GM20000 (cell line): ENCODE measurements around the gene ALKBH7.
"Not testable (repeated sequence)": the region's sequence is repeated elsewhere in the genome, so short reads cannot be mapped to it uniquely, and the experiment has no call there.

Source experiments
- DNase-seq: peaks from one replicate; pipeline ENCODE4 v3.0.0; 2012; ENCODE audit warnings: low spot score
- CTCF ChIP-seq: IDR thresholded peaks from 2 replicates; pipeline ENCODE4 v1.5.1; 2012; ENCODE audit warnings: mild to moderate bottlenecking, control low read depth; ENCODE audit errors: extremely low read depth, missing control alignments

The ALKBH7 gene

GRCh38 chr19:6359568-6360341 lies 12.8 kb upstream of the ALKBH7 start:
- TF ChIP-seq CTCF: no peak
- no peak for DNase-seq

- DNase-seq: not testable (repeated sequence)
These were observed 12.1 kb upstream of the ALKBH7 start for GRCh38 chr19:6360445-6360844.

GRCh38 chr19:6360857-6361216 lies 11.8 kb upstream of the ALKBH7 start:
- DNase-seq: not testable (repeated sequence)

- DNase-seq: no peak
- TF ChIP-seq CTCF: no peak
These were observed 10.6 kb upstream of the ALKBH7 start for GRCh38 chr19:6362027-6362350.

GRCh38 chr19:6362351-6362801 lies 10.2 kb upstream of the ALKBH7 start:
- no peak for DNase-seq
- no peak for TF ChIP-seq CTCF

- TF ChIP-seq CTCF: no peak
These were observed 8.2 kb upstream of the ALKBH7 start for GRCh38 chr19:6364353-6364752.

GRCh38 chr19:6373096-6373812 lies 660 bp downstream of the ALKBH7 start:
- DNase-seq: peak; percentile 98
- no peak for TF ChIP-seq CTCF

More at GRCh38 chr19:6364353-6364752, 8.2 kb upstream of the ALKBH7 start:
- DNase-seq: no peak

GRCh38 chr19:6373813-6374108 lies 1.2 kb downstream of the ALKBH7 start:
- TF ChIP-seq CTCF: no peak
- no peak for DNase-seq
